ENCODE data around the gene USP15.

The USP15 gene

DNA sequence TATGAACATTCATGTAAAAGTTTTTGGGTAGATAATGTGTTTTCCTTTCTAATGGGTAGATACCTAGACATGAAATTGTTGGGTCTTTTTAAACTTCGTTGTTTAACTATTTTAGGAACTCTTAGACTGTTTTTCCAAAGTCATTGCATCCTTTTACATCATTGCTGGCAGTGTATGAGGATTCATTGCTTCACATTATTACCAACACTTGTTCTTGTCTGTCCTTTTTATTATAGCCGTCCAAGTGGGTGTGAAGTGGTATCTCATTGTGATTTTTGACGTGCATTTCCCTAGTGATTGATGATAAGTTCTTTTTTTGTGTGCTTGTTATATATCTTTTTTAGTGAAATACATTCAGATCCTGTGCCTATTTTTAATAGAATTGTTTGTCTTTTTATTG, 39.4 kb downstream of the USP15 start:
- no peak for DNase-seq (ENCODE audit: extremely low read depth, insufficient read length)

DNA sequence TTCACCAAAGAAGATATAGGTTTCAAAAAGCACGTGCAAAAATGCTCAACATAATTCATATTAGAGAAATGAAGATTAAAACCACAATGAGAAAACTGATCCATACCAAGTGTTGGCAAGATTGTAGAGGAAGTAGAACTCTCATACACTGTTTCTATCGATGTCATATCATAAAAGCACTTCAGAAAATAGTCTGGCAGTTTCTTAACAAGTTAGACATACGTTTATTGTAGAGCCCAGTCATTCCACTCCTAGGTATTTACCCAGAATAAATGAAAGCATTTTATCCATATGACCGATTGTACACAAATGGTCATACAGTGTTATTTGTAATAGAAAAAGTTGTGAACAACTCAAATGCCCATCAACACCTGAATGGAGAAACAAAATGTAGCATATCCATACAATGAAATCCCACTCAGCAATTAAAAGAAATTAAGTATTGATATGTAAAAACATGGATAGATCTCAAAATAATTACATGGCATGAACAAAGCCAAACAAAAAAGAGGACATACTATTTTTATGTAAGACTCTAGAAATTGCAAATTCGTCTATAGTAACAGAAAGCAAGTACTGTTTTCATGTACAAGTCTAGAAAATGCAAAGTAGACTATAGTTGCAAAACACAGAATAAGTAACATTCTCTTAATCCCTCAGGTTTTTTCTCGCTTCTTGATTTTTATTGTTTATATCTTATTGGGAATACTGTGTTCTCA, 41.0 kb downstream of the USP15 start:
- DNase-seq (ENCODE audit: extremely low read depth, insufficient read length), result no peak
- peaks cover 7% of the 10 kb centered on the region for H3K36me3 ChIP-seq (ENCODE audit: control insufficient read depth, insufficient read depth, low read length)

More for the DNA sequence above, 39.4 kb downstream of the USP15 start:
- TF ChIP-seq, protein P1, sequence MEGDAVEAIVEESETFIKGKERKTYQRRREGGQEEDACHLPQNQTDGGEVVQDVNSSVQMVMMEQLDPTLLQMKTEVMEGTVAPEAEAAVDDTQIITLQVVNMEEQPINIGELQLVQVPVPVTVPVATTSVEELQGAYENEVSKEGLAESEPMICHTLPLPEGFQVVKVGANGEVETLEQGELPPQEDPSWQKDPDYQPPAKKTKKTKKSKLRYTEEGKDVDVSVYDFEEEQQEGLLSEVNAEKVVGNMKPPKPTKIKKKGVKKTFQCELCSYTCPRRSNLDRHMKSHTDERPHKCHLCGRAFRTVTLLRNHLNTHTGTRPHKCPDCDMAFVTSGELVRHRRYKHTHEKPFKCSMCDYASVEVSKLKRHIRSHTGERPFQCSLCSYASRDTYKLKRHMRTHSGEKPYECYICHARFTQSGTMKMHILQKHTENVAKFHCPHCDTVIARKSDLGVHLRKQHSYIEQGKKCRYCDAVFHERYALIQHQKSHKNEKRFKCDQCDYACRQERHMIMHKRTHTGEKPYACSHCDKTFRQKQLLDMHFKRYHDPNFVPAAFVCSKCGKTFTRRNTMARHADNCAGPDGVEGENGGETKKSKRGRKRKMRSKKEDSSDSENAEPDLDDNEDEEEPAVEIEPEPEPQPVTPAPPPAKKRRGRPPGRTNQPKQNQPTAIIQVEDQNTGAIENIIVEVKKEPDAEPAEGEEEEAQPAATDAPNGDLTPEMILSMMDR (IDR thresholded peaks at IDR 0.05; ENCODE audit: insufficient read depth, low read length, poor library complexity, severe bottlenecking), result no peak
- Histone ChIP-seq H3K36me3 (ENCODE audit: control insufficient read depth, insufficient read depth, low read length) (peaks cover 7% of the 10 kb centered on the region), H3K27me3 (replicated peaks; ENCODE audit: control insufficient read depth, insufficient read depth, low read length) (no peaks in the 10 kb centered on the region), H3K4me3 (replicated peaks; ENCODE audit: low read depth, low read length) (no peak overlapping the region)

DNA sequence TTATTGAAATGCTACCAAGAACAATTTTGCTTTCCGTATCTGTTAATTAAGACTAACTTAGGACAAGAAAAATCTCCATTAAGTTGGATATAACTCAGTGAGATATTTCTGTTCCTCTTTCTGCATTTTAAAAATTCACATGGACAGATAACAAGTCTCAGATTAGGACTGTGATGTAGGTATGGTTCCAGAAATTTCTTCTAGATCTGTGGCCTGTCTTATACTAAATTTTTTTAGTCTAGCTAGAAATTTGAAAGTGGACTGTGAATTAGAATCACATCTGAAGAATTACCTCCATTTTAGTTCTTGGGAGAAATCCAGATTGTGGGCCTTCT, 41.6 kb downstream of the USP15 start:
- peaks cover 7% of the 10 kb centered on the region for H3K36me3 ChIP-seq (ENCODE audit: control insufficient read depth, insufficient read depth, low read length)

More for the DNA sequence above, 41.0 kb downstream of the USP15 start:
- TF ChIP-seq, protein P1 (IDR thresholded peaks at IDR 0.05; ENCODE audit: insufficient read depth, low read length, poor library complexity, severe bottlenecking), result no peak
- no peaks in the 10 kb centered on the region for H3K27me3 ChIP-seq (replicated peaks; ENCODE audit: control insufficient read depth, insufficient read depth, low read length)
- no peak overlapping the region for H3K4me3 ChIP-seq (replicated peaks; ENCODE audit: low read depth, low read length)

DNA sequence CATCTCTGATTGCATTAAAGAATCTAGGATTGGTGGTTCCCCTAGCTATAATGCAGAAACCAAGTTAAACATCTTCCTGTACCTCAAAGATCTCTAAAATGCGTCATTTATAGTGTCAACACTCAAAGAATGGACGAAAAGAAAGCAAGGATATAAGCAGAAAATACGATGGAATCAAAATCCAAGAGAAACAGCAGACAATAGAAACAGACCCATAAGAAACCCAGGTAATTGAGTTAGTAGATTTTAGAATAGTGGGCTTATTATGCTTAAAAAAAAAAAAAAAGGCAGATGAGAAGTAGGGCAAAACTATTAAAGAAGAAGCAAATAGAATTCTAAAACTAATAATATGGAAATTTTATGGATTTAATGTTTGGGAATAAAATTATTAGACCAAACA, 44.4 kb downstream of the USP15 start:
- no peak for DNase-seq (ENCODE audit: extremely low read depth, insufficient read length)
- TF ChIP-seq, protein P1 (IDR thresholded peaks at IDR 0.05; ENCODE audit: insufficient read depth, low read length, poor library complexity, severe bottlenecking), result no peak
- peaks cover 7% of the 10 kb centered on the region for H3K36me3 ChIP-seq (ENCODE audit: control insufficient read depth, insufficient read depth, low read length)

More for the DNA sequence above, 41.6 kb downstream of the USP15 start:
- DNase-seq (ENCODE audit: extremely low read depth, insufficient read length), result no peak
- no peaks in the 10 kb centered on the region for H3K27me3 ChIP-seq (replicated peaks; ENCODE audit: control insufficient read depth, insufficient read depth, low read length)
- no peak overlapping the region for H3K4me3 ChIP-seq (replicated peaks; ENCODE audit: low read depth, low read length)
- TF ChIP-seq, protein P1 (IDR thresholded peaks at IDR 0.05; ENCODE audit: insufficient read depth, low read length, poor library complexity, severe bottlenecking), result no peak

DNA sequence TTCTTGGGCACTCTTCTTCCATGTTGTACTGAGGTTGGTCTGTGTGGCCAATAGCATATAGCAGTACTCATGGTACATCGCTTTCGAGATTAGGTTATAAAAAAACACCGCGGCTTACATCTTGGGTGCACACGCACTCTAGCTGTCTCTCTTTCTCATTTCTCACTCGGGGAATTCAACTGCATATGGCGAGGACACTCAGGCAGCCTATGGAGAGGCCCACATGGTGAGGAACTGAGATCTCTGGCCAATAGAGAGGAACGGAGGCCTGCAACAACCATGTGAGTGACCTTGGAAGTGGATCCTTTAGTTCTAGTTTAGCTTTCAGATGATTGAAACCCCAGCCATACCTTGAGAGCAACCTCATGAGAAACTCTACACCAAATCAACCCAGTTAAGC, 45.6 kb downstream of the USP15 start:
- Histone ChIP-seq H3K4me3 (replicated peaks; ENCODE audit: low read depth, low read length) (no peak overlapping the region), H3K27me3 (replicated peaks; ENCODE audit: control insufficient read depth, insufficient read depth, low read length) (no peaks in the 10 kb centered on the region), H3K36me3 (ENCODE audit: control insufficient read depth, insufficient read depth, low read length) (peaks cover 7% of the 10 kb centered on the region)
- DNase-seq (ENCODE audit: extremely low read depth, insufficient read length), result no peak
- TF ChIP-seq, protein P1 (IDR thresholded peaks at IDR 0.05; ENCODE audit: insufficient read depth, low read length, poor library complexity, severe bottlenecking), result no peak

More for the DNA sequence above, 44.4 kb downstream of the USP15 start:
- Histone ChIP-seq H3K27me3 (replicated peaks; ENCODE audit: control insufficient read depth, insufficient read depth, low read length) (no peaks in the 10 kb centered on the region), H3K4me3 (replicated peaks; ENCODE audit: low read depth, low read length) (no peak overlapping the region)
